GM21529 (cell line): ENCODE results near the gene POLQ.
"Not testable (repeated sequence)": the region's sequence is repeated elsewhere in the genome, so short reads cannot be mapped to it uniquely, and the experiment has no call there.

Experiments used
- ATAC-seq: cut with Tn5 transposase; IDR thresholded peaks from one replicate; pipeline ENCODE4 v1.9.1; 2021; ENCODE audit not compliant: unreplicated experiment

The POLQ gene

DNA sequence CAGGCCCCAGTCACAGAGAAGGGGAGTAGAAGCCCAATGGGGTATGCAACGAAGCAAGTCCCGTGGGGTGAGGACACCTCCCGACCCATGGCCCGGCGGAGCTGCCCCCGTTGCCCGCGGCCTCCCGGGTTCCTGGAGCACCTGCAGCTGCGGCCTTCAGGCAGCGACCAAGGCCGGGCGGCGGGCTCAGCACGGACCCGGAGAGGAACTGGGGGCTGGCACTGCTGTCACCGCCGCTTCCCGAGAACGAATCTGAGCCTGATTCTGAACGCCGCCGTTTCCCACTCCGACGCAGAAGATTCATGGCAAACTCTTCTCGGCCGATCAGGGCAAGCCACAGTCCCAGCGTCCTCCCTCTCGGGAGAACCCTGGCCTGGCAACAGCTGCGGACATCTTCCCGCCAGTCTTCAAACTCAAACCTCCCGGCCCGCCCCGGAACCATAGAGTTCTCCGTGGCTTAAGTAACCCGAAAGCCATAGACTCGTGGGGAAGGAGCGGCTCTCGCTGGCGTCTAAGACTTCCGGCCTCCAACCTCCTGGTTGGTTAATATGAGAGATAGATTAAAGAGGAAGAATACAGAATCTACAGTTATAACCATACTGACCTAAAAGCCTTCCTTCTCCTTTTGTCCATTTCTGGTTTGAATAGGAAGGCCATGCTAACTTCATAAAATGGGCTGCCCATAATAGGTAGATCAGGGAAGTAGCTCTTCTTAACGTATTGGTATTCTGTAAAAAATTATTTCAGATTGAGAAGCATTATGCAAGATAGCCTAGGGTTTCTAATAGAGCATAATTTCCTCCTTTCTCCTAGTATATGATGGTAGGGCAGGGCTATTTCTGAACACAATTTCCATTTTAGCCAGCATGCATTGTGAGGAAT is at the start of gene POLQ:
TSS of gene POLQ (minus strand) at position 415 of the 882 bp plus-strand sequence. CDS start at position 304, 111 bp downstream.
- peak; percentile 81 for ATAC-seq

DNA sequence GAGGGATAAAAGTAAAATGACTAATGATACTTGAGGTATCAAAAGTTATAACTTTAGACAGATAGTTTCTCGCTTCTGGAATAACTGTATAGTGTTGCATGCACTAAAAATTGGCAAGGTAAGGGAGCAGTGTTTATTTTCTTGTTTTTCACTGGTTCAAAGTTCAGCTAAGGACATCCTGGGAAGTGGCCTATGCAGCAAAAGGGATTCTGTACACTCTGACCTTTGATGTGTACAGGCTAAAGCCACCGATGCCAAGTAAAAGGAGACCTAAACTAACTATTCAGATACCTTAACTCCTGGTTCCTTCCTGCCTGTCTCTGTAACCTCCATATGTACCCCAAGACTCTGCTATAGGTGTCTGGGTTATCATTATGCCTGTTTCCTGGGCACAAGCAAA is 49.1 kb upstream of the POLQ start:
- no peak for ATAC-seq

- not testable (repeated sequence) for ATAC-seq
Measured at GRCh38 chr3:121593806-121594205, 48.0 kb upstream of the POLQ start.

GRCh38 chr3:121592856-121593702 is 47.3 kb upstream of the POLQ start, which contains the start of gene FBXO40:
Gene FBXO40, plus strand, starts transcription at chr3:121593379. Its CDS starts 27,197 bp downstream, at chr3:121620576.
- peak; percentile 75 for ATAC-seq

GRCh38 chr3:121584418-121584817 is 38.6 kb upstream of the POLQ start:
- ATAC-seq: no peak

DNA sequence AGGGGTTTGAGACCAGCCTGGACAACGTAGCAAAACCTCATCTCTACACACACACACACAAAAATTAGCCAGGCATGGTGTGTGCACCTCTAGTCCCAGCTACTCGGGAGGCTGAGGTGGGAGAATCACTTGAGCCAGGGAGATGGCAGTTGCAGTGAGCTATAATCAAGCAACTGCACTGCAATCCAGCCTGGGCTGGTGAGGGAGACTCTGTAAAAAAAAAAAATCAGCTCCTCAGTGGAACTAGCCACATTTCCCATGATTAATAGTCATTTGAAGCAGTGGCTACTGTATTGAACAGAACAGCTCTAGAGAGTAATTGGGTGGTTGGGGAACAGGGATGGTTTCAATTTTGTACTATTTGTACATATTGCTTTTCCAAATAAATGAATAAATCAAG is 35.9 kb upstream of the POLQ start:
- ATAC-seq: no peak

DNA sequence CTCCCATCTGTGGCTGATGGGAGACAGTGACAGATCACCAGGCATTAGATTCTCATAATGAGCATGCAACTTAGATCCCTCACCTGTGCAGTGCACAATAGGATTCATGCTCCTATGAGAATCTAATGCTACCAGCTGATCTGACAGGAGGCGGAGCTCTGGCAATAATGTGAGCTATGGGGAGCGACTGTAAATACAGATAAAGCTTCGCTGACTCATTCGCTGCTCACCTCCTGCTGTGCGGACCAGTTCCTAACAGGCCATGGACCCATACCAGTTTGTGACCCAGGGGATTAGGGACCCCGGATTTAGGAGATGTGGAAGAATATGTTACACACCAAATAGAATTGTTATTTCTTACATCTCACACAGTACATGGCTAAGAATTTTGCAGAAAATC is 28.7 kb upstream of the POLQ start:
- ATAC-seq: no peak

- no peak for ATAC-seq
Measured at GRCh38 chr3:121567649-121568048, 21.9 kb upstream of the POLQ start, which contains the start of gene ARGFX. Gene ARGFX, plus strand, starts transcription at chr3:121567949. Its CDS starts 2,765 bp downstream, at chr3:121570714.

DNA sequence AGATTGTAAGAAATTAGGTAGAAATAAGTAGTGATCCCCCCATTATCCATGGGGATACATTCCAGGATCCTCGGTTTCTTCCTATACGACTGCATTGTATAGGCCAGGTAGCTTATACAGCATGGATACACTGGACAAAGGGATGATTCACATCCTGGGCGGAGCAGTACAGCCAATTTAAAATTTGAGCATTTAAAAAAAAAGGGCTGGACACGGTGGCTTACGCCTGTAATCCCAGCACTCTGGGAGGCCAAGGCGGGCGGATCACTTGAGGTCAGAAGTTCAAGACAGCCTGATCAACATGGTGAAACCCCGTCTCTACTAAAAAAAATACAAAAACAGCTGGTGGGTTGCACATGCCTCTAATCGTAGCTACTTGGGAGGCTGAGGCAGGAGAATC is 21.0 kb upstream of the POLQ start:
- ATAC-seq: no peak

- no peak for ATAC-seq
Measured at GRCh38 chr3:121562148-121562547, 16.4 kb upstream of the POLQ start.

DNA sequence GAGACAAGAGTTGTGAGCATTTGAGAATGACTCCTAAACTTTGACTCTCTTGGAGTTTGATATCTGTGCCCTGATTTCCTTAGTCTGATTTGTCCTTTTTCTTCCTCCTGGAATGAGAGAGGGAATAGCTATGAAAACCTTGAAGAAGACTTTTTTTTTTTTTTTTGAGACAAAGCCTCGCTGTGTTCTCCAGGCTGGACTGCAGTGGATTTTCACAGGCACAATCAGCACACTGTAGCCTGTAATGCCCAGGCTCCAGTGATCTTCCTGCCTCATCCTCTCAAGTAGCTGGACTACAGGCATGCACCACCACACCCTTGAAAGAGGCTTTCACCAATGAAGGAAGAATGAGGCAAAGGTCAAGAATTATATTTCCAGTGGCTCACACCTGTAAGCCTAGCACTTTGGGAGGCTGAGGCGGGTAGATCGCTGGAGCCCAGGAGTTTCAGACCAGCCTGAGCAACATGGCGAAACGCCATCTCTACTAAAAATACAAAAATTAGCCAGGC is 11.7 kb upstream of the POLQ start:
- no peak for ATAC-seq

DNA sequence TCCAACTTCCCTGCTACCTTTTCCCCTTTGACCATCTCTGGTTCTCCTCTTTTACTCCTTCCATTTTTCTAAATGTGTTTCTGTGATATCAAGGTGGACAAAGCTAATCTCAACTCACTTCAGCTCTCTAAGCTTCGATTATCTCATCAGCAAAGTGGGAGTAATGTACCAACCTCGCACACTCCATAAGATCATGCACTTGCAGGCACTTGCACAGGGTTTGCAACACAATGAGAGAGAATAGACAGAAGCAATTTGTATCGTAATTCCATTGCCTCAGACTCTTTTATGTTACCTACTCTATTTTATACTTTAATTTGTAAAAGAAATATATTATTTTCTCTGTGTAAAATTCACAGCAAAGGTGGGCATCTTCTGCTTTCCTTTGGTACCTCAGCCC is 7.0 kb upstream of the POLQ start:
- ATAC-seq: no peak

GRCh38 chr3:121552379-121552778 is 6.6 kb upstream of the POLQ start:
- no peak for ATAC-seq

- ATAC-seq: no peak
Measured at GRCh38 chr3:121545049-121545573, 677 bp downstream of the POLQ start.

GRCh38 chr3:121542924-121543323 is 2.9 kb downstream of the POLQ start:
- ATAC-seq: no peak

GRCh38 chr3:121531269-121531668 is 14.5 kb downstream of the POLQ start:
- ATAC-seq: no peak

GRCh38 chr3:121529308-121529707 is 16.5 kb downstream of the POLQ start:
- ATAC-seq: no peak

DNA sequence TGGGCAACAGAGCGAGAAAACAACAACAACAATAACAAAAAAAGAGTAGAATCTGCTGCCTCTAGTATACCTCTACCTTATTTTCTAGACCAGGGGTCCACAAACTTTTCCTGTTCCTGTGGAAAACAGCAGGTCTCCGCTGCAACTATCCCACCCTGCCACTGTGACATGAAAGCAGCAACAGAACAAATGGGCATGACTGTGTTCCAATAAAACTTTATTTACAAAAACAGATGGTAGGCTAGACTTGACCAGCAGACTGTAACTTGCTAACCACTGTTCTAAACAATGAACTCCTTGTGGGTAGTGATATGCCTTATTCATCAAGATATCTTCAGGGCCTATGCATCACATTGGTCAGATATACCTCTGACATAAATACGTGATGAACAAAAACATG is 25.3 kb downstream of the POLQ start:
- ATAC-seq: no peak

- ATAC-seq: no peak
Measured at GRCh38 chr3:121517953-121518655, 27.7 kb downstream of the POLQ start.

DNA sequence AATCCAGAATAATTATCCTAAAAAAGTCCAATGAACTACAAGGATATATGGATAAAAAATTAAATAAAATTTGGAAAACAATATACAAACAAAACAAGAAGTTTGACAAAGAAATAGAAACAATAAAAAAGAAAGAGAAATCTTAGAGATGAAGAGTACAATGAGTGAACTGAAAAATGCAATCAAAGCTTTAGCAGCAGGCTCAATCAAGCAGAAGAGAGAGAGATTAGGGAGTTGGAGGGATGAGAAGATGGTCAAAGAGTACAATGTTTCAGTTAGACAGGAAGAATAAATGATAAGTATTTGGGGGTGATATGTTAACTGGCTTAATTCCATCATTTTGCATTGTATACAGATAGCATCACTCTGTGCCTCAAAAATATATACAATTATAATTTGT is 29.9 kb downstream of the POLQ start:
- ATAC-seq: no peak

- ATAC-seq: no peak
Measured at GRCh38 chr3:121515313-121515712, 30.5 kb downstream of the POLQ start.
